Raji (cell line): ENCODE data around the gene NKD2.

Source experiments
- POLR2A ChIP-seq: IDR thresholded peaks from 2 replicates; pipeline ENCODE4 v1.6.1; 2011; ENCODE audit warnings: low read depth, low read length, control low read depth; ENCODE audit not compliant: insufficient read depth

Gene NKD2

GRCh38 chr5:1014346-1014745, 5.7 kb downstream of the NKD2 start:
- no peak for TF ChIP-seq POLR2A

GRCh38 chr5:1014781-1015221, 6.2 kb downstream of the NKD2 start:
- TF ChIP-seq POLR2A = no peak

GRCh38 chr5:1015507-1015906, 6.9 kb downstream of the NKD2 start:
- TF ChIP-seq POLR2A = no peak

GRCh38 chr5:1016036-1016435, 7.4 kb downstream of the NKD2 start:
- no peak for TF ChIP-seq POLR2A

DNA sequence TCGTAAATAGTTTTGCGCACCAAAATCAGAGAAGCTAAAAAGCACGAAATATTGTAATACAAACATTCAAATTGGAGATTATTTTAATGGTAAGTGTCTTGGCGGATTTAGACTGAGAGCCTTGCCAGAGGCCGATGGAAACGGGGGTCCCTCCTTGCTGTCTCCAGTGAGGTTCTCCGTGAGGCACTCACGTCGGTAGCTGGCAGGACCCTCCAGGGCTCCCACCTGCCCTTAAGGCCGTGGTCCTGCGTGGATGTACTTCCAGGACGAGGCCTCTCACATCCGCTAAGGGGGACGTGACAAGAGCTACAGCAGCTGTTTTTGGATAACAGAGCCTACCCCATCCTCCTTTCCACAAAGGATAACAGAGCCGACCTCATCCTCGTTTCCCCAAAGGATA, 7.9 kb downstream of the NKD2 start:
- no peak for TF ChIP-seq POLR2A

- no peak for TF ChIP-seq POLR2A
These were observed 8.5 kb downstream of the NKD2 start for GRCh38 chr5:1017056-1017455.

GRCh38 chr5:1017691-1018455, 9.3 kb downstream of the NKD2 start:
- TF ChIP-seq POLR2A = no peak

- no peak for TF ChIP-seq POLR2A
These were observed 10.0 kb downstream of the NKD2 start for GRCh38 chr5:1018596-1018995.

GRCh38 chr5:1019001-1019905, 10.7 kb downstream of the NKD2 start:
- TF ChIP-seq POLR2A = no peak

DNA sequence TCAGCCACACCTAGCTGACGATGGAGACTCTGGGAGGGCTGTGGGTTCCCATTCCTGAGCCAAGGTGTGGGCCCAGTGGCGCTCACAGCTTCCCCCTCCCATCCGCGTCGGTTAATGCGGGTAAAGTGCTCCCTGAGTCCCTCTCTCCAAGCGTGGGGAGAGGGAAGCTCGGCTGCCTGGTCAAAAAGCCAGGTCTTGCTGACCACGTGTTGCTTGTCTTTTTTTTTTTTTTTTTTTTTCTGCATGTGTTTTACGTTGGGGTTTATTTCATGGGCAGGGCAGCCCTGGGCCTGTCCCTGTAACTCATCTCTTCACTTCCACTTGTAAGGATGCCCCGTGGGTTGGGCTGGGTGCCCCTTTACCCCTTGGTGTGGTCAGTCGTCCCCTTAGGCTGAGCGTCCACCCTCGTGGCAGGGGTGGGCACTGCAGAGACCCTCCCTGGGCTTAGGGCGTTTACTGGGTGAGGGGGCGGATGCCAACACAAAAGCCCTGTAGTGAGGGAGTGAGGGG, 11.9 kb downstream of the NKD2 start:
- no peak for TF ChIP-seq POLR2A

DNA sequence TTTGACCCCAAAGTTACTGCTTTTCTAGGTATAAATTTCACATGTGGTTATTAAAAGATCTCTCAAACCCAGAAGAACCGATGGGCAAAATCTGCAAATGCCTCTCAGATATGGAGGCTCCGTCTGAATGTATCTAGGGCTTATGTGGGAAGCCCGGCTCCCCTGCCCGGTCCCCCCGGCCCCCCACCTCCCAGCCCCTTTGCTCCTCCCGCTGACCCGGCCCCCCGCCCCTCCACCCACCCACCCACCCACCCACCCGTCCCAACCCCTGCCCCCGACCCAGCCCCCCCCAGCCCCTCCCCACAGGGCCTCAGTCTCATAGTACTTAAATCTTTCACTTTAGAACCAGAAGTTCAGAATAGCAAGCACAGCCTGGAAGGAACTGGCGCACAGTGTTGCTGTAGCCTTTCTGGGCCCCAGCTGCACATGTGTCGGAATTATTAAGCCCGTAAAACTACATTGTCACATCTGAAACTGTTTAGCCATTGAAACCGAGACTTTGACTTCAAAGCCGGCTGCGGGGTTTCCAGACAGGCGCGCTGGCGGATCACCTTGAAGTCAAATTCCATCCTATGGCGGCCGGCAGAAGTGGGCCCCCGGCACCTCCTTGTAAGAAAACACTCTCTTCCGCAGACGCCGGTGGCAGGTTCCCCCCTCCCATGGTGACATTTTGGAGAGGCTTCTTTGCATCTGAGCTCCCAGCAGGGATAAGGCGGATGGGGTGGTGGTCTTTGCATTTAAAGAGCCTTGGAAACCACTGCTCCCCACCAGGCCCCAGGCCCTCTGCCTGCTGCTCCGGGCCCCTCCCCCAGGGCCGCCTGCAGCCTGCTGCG, 12.8 kb downstream of the NKD2 start:
- no peak for TF ChIP-seq POLR2A

GRCh38 chr5:1026700-1027621, 18.4 kb downstream of the NKD2 start:
- TF ChIP-seq POLR2A = no peak

GRCh38 chr5:1027631-1028441, 19.2 kb downstream of the NKD2 start:
- TF ChIP-seq POLR2A = no peak
